Thymus (tissue), 11 donors: ENCODE results near the gene CXCR4. TPM values are rescaled to one million over a fixed set of nuclear protein-coding genes. Genes with fewer than 3 reads are reported as not detected.

Source experiments
- DNase-seq, 9 donors: peaks; one replicate each; pipeline ENCODE4 v3.0.0-alpha.2; 2013; ENCODE audit warnings: low spot score in 9 of 9, low read depth in 6 of 9, missing footprints in 1 of 9
- H3K27ac ChIP-seq, 2 donors: one replicate each; pipeline ENCODE4 v1.5.1; 2013; ENCODE audit warnings: control low read depth in 1 of 2, low read depth in 1 of 2, low read length in 1 of 2, mild to moderate bottlenecking in 1 of 2, moderate library complexity in 1 of 2
- H3K27me3 ChIP-seq, 2 donors: one replicate each; pipeline ENCODE4 v1.5.1; 2013; ENCODE audit warnings: low read length in 1 of 2; ENCODE audit not compliant: control insufficient read depth in 2 of 2, insufficient read depth in 1 of 2
- H3K36me3 ChIP-seq, 2 donors: one replicate each; pipeline ENCODE4 v1.5.1; 2013; ENCODE audit warnings: low read length in 1 of 2, mild to moderate bottlenecking in 1 of 2, moderate library complexity in 1 of 2; ENCODE audit not compliant: control insufficient read depth in 2 of 2, insufficient read depth in 2 of 2
- H3K4me1 ChIP-seq, 2 donors: one replicate each; pipeline ENCODE4 v1.5.1; 2013; ENCODE audit warnings: low read length in 2 of 2; ENCODE audit not compliant: control insufficient read depth in 2 of 2, insufficient read depth in 2 of 2
- H3K4me3 ChIP-seq, 2 donors: one replicate each; pipeline ENCODE4 v1.5.1; 2013; ENCODE audit warnings: low read length in 2 of 2, control low read depth in 1 of 2, mild to moderate bottlenecking in 1 of 2
- H3K9me3 ChIP-seq, 2 donors: one replicate each; pipeline ENCODE4 v1.5.1; 2013; ENCODE audit warnings: low read length in 1 of 2, mild to moderate bottlenecking in 1 of 2; ENCODE audit not compliant: control insufficient read depth in 2 of 2, insufficient read depth in 1 of 2
- WGBS: extraction: QIAGEN DNeasy Blood & Tissue Kit; methylation state at CpG from one replicate; pipeline ENCODE4 v1.1.7; 2013; 5-methylcytosine and 5-hydroxymethylcytosine counted together
- polyA plus RNA-seq: library from polyadenylated mRNA; stranded (reverse); fragments of 200-250 nt; gene quantifications from one replicate; pipeline ENCODE4 v1.2.3, GENCODE V29; 2013
- total RNA-seq: library from RNA; stranded (reverse); fragments of 120-200 nt; gene quantifications from one replicate; pipeline ENCODE4 v1.2.4, GENCODE V29; 2013
- donor health status: healthy.

CXCR4 gene
- total and polyA plus RNA-seq, 2 donors, result 198 to 942 TPM

GRCh38 chr2:136149011-136149410, 31.1 kb upstream of the CXCR4 start:
- no peak for DNase-seq
- H3K4me1 ChIP-seq, result no peaks in the 10 kb centered on the region
- WGBS, result 53% methylated on average over 1 of the region's 1 CpG
- H3K27me3 ChIP-seq, result no peaks in the 10 kb centered on the region
- H3K9me3 ChIP-seq, result no peaks in the 10 kb centered on the region
- no peak overlapping the region for H3K4me3 ChIP-seq
- H3K27ac ChIP-seq, result no peak overlapping the region
- H3K36me3 ChIP-seq, result no peaks in the 10 kb centered on the region

DNA sequence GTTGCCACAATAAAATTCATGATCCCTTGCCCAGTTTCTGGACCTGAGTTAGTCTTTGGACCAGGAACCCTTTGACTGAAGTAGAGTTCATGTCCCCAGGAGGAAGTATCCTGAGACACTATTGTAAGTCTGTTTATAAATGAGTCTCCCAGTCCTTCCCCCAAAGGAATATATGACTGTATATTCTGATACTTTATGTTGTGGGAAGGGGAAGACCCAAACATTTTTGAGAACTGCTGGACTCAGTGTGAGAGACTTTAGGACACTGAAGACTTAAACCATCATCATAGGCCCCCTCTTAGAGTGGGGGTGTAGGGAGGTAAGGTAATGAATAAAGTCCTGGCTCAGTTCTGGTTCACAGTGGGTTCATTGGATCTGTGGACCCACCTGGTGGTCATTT, 28.6 kb upstream of the CXCR4 start:
- Histone ChIP-seq H3K9me3 (no peaks in the 10 kb centered on the region), H3K4me1 (peaks cover 4 to 6% of the 10 kb centered on the region in 2 donors)
- no peak for DNase-seq

GRCh38 chr2:136143603-136144451, 25.9 kb upstream of the CXCR4 start:
- no peak overlapping the region for H3K4me3 ChIP-seq
- H3K27me3 ChIP-seq, result no peaks in the 10 kb centered on the region
- no peak for DNase-seq
- H3K27ac ChIP-seq, result no peak overlapping the region
- peaks cover 15 to 17% of the 10 kb centered on the region in 2 donors for H3K4me1 ChIP-seq
- 90% methylated on average over 6 of the region's 6 CpGs for whole genome bisulfite sequencing
- H3K36me3 ChIP-seq, result no peaks in the 10 kb centered on the region
- H3K9me3 ChIP-seq, result no peaks in the 10 kb centered on the region

More for the DNA sequence above, 28.6 kb upstream of the CXCR4 start:
- Histone ChIP-seq H3K36me3 (no peaks in the 10 kb centered on the region), H3K27ac (no peak overlapping the region), H3K4me3 (no peak overlapping the region), H3K27me3 (no peaks in the 10 kb centered on the region)

- H3K27ac ChIP-seq, result no peak overlapping the region
- 38% methylated on average over 7 of the region's 7 CpGs for WGBS
- DNase-seq, result no peak
Observed at GRCh38 chr2:136141510-136142149, 23.7 kb upstream of the CXCR4 start.

DNA sequence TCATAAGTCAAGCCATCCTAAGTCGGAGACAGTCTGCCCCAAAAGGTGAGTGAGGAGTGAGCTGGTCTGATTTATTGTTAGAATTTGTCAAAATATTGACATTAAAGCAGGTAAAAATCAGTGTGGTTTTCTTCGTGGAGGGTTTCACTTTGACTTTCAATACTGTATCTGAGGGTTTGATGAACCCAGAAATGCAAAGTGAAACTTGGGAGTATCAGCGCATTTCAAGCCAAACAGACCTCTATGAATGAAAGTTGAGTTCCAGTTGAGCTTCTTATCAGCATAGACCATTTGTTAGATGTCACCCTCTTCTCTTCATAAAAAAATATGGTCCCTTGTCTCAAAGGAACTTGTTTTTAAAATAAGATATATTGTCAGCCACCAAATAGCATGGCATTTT, 21.7 kb upstream of the CXCR4 start:
- DNase-seq, result peak in 1 of 9 donors; percentile 50
- Histone ChIP-seq H3K4me3 (no peak overlapping the region), H3K27ac (no peak overlapping the region), H3K36me3 (no peaks in the 10 kb centered on the region), H3K4me1 (peaks cover 44 to 57% of the 10 kb centered on the region in 2 donors), H3K27me3 (no peaks in the 10 kb centered on the region), H3K9me3 (no peaks in the 10 kb centered on the region)
- whole genome bisulfite sequencing, result 44% methylated on average over 3 of the region's 3 CpGs

More at GRCh38 chr2:136141510-136142149, 23.7 kb upstream of the CXCR4 start:
- peaks cover 31 to 37% of the 10 kb centered on the region in 2 donors for H3K4me1 ChIP-seq
- no peak overlapping the region for H3K4me3 ChIP-seq
- no peaks in the 10 kb centered on the region for H3K9me3 ChIP-seq
- H3K27me3 ChIP-seq, result no peaks in the 10 kb centered on the region
- no peaks in the 10 kb centered on the region for H3K36me3 ChIP-seq

GRCh38 chr2:136137982-136138381, 20.0 kb upstream of the CXCR4 start:
- Histone ChIP-seq H3K27ac (peak overlapping the region in 1 of 2 donors; percentile 99), H3K27me3 (no peaks in the 10 kb centered on the region), H3K4me3 (no peak overlapping the region), H3K4me1 (peaks cover 54 to 74% of the 10 kb centered on the region in 2 donors), H3K9me3 (no peaks in the 10 kb centered on the region), H3K36me3 (no peaks in the 10 kb centered on the region)
- DNase-seq, result no peak
- WGBS, result over 99% methylated on average over 4 of the region's 4 CpGs

DNA sequence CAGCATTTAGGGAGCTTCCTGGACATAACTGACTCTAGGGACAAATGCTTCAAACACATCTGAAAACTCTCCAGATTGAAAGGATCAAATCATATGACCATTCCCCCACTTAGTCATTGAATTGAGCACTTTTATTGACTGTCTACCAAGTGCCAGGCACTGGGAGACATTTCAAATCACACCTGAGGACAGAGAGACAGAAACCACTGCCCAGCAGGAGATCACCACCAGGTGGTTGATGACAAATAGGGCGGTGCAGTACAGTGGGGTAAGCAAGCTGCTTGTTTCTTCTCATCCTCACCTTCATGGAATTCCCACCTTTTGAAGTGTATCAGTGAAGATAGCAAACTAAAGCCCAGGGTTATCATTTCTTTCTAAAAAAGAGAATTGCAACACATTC, 19.0 kb upstream of the CXCR4 start:
- no peak for DNase-seq
- peaks cover 61 to 84% of the 10 kb centered on the region in 2 donors for H3K4me1 ChIP-seq
- H3K36me3 ChIP-seq, result no peaks in the 10 kb centered on the region
- 37% methylated on average over 1 of the region's 1 CpG for WGBS
- H3K27ac ChIP-seq, result peak overlapping the region; percentile 95 to 99
- H3K4me3 ChIP-seq, result peak overlapping the region in 1 of 2 donors; percentile 34
- H3K9me3 ChIP-seq, result no peaks in the 10 kb centered on the region
- H3K27me3 ChIP-seq, result no peaks in the 10 kb centered on the region

- no peaks in the 10 kb centered on the region for H3K9me3 ChIP-seq
- H3K27ac ChIP-seq, result peak overlapping the region; percentile 95 to 99
- WGBS, result 5% methylated on average over 8 of the region's 8 CpGs
- H3K4me1 ChIP-seq, result peaks cover 59 to 85% of the 10 kb centered on the region in 2 donors
- DNase-seq, result peak in 6 of 9 donors; percentile 78 to 94 (median 84)
- H3K27me3 ChIP-seq, result no peaks in the 10 kb centered on the region
- H3K4me3 ChIP-seq, result peak overlapping the region; percentile 5 to 42
- H3K36me3 ChIP-seq, result no peaks in the 10 kb centered on the region
Observed at GRCh38 chr2:136135921-136136906, 18.3 kb upstream of the CXCR4 start.
